ENCODE data around the gene ETHE1.
"Not testable (repeated sequence)": the region's sequence is repeated elsewhere in the genome, so short reads cannot be mapped to it uniquely, and the experiment has no call there.

The ETHE1 gene

DNA sequence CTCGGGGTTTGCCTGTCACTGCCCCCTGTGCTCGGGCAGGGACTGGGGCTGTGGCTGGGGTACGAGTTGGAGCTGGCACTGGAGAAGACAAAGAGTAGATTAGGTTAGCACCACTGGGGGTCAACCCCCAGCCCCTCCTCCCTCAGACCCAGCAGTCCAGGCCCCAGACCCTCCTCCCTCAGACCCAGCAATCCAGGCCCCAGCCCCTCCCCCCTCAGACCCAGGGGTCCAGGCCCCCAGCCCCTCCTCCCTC is 25.1 kb upstream of the ETHE1 start:
- DNase-seq (ENCODE audit: low read depth in 2 of 2, low spot score in 1 of 2), result no peak

DNA sequence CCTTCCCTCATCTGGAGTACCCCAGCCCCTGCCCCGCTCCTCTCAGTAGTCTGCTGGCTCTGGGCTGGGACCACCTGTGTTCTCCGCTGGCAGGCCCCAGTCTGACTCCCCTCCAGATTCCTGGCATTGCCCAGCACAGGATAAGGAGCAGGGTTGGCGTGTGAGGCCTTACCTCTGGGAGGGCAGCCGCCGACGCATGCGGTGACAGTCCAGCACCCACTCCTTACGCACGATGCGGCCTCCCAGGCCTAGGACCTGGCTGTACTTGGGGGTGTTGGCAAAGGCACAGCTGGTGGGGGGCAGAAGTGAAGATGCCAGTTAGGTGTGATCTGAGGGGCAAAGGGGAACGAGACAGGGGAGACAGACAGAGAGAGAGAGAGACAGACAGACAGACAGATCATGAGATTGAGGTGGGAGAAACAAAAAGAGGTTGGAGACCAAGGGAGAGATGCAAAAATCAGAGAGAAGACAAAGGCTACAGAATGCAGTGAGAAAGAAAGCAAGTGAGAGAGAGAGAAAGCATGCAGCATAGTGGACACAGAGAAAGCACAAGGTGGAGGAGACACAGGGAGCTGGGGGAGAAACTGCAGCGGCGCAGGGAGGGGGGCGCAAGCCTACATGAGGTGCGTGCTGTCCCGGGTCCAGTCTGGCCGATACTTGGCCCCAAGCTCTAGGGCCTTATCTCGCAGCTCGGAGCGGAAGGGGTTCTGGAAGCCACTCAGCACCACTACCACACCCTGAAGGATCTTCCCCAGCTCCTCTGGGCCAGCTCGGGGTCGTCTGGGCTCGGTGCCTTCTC is 24.6 kb upstream of the ETHE1 start:
- no peak for DNase-seq (ENCODE audit: low read depth in 2 of 2, low spot score in 1 of 2)

DNA sequence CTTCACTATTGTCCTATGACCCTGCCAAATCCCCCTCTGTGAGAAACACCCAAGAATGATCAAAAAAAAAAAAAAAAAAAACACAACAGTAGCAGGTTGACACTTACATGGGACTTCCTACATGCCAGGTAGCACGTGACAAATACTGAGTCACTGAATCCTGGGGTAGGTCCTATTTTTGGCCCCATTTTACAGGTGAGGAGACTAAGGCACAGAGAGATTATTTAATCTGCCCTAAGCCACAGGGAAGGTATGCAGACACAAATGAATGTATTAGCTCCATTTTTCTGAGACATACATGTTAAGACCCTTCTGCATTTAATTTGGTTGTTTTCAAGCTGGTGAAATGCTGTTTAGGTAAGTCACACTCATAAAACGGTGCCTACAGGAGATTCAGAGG is 21.7 kb upstream of the ETHE1 start:
- no peak for DNase-seq (ENCODE audit: low read depth in 2 of 2, low spot score in 1 of 2)

DNA sequence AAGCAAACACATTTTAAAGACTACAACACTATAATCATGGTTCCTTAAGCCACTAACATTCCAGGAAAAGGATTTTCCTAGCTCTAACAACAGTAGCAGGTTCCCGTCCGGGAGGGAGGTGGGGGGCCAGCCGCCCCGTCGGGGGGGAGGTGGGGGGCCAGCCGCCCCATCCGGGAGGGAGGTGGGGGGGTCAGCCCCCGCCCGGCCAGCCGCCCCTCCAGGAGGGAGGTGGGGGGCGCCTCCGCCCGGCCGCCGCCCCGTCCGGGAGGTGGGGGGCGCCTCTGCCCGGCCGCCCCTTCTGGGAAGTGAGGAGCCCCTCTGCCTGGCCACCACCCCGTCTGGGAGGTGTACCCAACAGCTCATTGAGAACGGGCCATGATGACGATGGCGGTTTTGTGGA is 20.9 kb upstream of the ETHE1 start:
- DNase-seq (ENCODE audit: low read depth in 2 of 2, low spot score in 1 of 2), result not testable (repeated sequence)

DNA sequence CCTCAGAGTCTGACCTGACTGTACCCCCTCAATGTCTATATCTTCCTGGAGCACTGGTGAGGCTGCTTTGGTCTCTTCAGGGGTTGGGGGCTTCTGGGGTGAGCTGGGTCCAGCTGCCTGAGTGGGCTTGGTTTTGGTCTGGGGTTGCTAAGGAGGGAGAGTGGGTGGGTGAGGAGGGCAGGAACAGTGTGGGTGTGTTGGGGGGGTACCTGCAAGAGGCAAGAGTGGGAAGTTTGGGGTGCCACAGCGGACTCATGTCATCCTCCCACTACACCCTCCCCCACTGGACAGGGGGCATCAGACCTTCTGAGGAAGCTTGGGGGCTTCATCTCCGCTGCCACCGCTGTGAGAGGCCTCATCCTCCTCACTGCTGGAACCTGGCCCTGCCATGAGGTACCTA is 19.6 kb upstream of the ETHE1 start:
- DNase-seq (ENCODE audit: low read depth in 2 of 2, low spot score in 1 of 2), result no peak

DNA sequence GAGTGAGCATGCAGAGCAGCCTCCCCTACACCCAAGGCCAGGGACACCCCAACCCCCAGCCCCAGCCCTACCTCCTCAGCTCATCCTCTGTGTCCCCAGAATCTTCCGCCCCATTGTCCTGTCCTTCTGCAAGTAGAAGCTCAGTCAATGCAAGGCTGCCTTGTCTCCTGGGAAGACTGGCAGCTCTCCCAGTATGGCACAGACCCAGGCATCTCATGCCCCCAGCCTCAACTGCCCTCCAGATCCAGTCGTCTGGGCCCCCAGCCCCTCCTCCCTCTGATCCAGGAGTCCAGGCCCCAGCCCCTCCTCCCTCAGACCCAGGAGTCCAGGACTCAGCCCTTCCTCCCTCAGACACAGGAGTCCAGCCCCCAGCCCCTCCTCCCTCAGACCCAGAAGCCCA is 19.0 kb upstream of the ETHE1 start:
- DNase-seq (ENCODE audit: low read depth in 2 of 2, low spot score in 1 of 2), result no peak

DNA sequence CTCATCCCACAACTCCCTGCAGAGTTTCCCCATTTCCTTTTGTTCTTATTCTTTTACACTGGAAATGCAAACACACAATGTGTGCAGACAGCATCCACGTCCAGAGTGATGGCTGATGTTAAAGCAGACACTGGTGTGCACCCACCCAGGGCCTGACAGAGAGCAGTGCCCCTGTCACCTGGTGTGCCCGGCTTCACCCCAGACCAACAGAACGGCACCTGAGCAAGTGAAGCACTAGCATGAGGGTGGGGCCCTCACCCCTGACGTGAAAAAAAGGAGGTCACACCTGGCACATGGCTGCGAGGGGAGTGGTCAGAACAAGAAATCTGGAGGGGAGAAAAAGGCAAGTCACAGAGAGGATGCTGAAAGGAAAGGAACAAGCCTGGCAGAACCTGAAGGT is 18.3 kb upstream of the ETHE1 start:
- no peak for DNase-seq (ENCODE audit: low read depth in 2 of 2, low spot score in 1 of 2)

DNA sequence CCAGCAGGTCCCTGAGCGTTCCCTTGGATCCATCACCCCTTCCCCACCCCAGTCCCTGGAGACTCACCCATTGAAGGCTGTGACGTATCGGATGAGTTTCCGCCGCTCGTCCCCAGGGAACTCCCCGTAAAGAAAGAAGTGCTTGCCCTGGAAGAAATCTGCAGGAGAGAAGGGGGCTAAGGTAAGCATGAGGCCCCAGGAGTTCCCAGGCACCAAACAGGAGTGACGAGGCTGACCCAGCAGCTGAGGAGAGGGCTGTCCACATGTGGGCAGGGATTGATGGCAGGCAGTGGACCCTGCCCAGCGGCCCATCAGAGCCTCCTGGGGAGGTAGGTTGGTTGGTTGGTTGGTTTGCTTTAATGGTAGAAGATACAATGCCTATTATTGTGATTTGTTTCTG is 17.1 kb upstream of the ETHE1 start:
- no peak for DNase-seq (ENCODE audit: low read depth in 2 of 2, low spot score in 1 of 2)

DNA sequence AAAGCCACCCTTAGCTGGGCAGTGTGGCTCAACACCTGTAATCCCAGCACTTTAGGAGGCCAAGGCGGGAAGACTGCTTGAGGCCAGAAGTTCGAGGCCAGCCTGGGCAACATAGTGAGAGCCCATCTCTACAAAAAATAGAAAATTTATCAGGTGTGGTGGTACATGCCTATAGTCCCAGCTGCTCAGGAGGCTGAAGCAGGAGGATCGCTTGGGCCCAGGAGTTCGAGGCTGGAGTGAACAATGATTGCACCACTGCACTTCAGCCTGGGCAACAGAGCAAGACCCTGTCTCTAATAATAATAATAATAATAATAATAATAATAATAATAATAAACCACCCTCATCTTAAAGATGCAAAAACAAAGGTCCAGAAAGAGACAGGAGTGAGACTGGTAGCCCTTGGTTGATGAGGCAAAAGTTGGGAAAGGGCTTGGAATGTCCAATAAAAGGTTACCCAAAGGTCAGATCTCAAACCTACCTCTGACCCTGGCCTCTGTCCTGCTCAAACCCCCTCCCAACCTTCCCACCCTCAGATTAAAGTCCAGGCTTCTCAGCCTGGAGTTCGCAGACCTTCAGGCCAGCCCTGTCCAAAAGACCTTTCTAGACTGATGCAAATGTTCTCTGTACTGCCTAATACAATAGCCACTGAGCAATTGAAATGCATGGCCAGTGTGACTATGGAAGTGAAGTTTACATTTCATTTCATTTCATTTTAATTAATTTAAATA is 15.1 kb upstream of the ETHE1 start:
- DNase-seq (ENCODE audit: low read depth in 2 of 2, low spot score in 1 of 2), result no peak

DNA sequence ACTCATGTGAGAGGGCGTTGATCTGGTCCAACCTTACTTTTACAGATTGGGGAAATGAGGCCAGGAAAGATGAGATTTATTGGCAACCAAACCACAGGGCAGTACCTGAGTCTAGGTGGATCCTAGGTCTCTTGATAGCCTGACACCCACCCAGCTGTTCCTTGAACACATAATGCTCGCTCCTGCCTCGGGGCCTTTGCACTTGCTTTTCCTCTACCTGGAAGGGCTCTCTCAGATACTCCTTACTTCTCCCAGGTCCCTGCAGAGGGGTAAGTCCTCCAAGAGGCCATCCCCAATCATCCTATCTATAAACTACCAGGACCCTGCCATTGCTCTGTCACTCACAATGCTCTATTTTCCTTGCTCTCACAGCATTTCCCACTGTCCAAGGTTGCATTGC is 13.4 kb upstream of the ETHE1 start:
- no peak for DNase-seq (ENCODE audit: low read depth in 2 of 2, low spot score in 1 of 2)

DNA sequence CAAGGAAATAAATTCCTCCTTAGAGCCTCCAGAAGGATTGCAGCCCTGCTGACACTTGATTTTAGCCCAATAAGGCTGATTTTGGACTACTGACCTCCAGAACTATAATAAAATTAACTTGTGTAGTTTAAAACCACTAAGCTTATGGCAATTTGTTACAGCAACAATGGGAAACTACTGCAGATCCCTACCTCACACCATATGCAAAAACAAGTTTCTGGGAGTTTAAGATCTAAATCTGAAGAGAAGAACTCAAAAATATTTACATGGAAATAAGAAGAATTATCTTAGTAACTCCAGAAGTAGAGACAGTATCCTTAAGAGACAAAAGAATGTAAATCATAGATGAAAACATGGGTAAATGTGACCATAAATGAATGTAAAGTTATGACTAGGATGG is 11.9 kb upstream of the ETHE1 start:
- DNase-seq (ENCODE audit: low read depth in 2 of 2, low spot score in 1 of 2), result no peak

DNA sequence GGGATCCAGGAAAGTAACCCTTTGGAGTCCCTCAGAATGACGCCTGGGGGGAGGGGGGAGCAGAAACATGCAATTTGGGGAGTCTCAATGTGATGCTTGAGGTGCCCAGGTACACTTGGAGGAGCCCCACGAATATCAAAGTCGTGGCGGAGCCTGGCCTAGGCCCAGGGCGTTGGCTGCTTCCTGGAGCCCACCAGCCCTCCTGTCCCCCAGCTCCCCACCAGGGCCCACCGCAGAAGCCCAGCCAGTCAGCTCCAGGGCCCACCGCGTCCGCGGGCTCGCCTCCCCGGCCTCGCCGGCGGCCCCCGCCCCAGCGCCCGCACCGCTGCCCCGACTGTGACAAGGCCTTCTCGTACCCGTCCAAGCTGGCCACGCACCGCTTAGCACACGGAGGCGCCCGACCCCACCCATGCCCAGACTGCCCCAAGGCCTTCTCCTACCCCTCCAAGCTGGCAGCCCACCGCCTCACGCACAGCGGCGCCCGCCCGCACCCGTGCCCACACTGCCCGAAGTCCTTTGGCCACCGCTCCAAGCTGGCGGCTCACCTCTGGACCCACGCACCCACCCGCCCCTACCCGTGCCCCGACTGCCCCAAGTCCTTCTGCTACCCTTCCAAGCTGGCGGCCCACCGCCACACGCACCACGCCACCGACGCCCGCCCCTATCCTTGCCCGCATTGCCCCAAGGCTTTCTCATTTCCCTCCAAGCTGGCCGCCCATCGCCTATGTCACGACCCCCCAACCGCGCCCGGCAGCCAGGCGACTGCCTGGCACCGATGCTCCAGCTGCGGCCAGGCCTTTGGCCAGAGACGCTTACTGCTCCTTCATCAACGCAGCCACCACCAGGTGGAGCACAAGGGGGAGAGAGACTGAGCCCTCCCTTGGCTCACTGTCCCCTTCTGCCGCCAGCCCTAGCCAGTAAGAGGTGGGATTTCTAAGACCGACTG is 8.1 kb upstream of the ETHE1 start:
- no peak for DNase-seq (ENCODE audit: low read depth in 2 of 2, low spot score in 1 of 2)

DNA sequence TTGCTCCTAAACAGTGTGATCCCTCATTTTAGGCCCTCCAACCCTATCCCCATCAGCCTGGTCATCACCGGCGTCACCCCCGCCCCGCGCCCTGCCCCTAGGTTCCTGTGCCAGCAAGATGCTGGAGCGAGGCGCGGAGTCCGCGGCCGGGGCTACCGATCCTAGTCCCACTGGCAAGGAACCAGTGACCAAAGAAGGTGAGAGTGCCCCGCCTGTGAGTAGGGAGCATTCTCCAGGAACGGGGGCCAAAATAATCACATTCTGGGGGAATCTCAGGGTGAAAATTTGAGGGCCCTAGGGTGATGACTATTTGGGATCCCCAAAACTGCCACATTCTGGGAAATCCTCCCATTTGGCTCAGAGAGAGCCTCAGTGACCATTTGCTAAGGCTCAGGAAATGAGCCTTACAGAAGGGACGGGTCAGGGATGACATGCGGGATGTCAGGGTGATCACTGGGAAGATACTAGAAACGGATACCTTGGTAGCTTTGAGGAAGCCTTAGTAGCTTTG is 7.4 kb upstream of the ETHE1 start:
- no peak for DNase-seq (ENCODE audit: low read depth in 2 of 2, low spot score in 1 of 2)

DNA sequence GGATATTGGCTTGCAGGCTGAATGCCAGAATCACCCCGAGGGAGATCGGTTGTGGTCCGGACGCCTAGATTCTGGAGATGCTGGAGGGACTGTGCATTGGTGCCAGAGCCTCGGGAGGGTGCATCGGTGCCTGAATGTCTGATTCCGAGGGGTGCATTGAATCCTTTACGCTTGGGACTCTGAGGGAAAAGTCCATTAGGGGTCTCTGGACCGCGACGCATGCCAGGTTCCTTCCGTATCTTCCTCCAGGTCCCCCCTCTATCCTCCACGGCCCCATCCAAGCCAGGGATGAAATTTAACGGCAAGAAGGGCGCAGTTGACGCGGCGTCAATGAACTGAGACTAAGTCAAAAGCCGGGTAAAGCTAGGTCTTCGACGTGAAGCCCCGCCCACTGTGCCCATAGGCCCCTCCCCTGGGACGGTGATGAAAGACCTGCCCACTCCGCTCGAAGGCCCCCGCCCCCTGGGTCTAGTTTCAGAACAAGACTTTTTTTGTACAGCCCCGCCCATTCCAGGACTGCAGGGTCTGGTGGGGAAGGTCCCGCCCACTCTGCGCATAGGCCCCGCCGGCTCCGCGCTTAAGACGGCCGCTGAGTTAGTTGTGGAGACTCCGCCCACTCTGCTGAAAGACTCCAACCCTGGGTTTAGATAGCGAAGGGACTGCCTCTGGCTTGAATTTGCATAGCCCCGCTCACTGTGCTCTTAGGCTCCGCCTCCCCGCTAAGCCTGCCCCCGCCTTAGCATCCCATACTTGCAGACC is 6.7 kb upstream of the ETHE1 start:
- DNase-seq (ENCODE audit: low read depth in 2 of 2, low spot score in 1 of 2), result peak; percentile 76 to 86

DNA sequence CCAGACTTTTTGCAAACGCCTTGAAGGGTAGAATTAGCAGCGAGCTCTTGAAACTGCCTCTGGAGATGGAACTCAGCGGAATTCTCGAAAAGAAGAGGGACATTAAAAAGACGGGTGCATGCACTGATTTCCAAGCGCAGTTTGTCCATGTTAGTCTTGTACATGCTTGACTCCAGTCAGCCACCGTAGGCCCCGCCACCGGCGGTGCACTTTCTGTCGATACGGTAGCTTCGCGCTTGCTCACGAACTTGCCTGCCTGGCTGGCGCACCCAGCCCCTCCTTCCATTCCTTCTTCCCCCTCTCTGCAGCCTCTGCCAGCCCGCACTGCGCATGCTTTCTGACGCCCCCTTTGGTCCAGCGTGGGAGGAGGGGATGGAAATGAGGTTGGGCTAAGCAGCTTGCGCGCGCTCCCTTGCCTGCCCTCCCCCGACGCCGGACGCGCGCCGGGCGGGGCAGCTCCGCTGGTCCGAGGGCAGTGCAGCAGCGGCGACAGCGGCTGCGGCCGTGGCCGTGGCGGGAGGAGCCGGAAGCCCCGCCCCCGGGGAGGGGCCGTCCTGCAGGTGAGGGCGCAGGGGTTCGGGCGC is 6.1 kb upstream of the ETHE1 start, which contains the start of gene ZNF575:
ZNF575 (plus strand) TSS at position 227 of the 584 bp plus-strand sequence. CDS start 1,235 bp downstream, outside the sequence.
- peak; percentile 50 to 72 for DNase-seq (ENCODE audit: low read depth in 2 of 2, low spot score in 1 of 2)

DNA sequence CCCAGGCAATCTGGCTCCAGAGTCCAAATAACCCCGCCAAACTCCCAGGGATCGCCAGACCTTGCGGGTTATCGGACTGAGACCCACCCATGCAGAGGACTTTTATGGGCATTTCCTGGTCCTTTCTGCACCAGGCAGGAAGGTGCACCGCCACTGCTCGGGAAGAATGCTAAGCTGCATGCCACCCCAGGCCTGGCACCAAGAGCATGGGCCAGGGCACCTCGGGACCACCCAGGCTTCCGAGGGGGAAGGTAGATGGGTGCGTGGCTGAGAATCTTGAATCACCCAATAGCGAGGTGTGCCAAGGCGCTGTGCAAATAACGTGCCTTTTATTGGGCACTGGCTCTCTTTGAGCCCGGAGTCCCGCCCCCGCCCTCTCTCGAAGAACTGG is 5.6 kb upstream of the ETHE1 start:
- no peak for DNase-seq (ENCODE audit: low read depth in 2 of 2, low spot score in 1 of 2)

DNA sequence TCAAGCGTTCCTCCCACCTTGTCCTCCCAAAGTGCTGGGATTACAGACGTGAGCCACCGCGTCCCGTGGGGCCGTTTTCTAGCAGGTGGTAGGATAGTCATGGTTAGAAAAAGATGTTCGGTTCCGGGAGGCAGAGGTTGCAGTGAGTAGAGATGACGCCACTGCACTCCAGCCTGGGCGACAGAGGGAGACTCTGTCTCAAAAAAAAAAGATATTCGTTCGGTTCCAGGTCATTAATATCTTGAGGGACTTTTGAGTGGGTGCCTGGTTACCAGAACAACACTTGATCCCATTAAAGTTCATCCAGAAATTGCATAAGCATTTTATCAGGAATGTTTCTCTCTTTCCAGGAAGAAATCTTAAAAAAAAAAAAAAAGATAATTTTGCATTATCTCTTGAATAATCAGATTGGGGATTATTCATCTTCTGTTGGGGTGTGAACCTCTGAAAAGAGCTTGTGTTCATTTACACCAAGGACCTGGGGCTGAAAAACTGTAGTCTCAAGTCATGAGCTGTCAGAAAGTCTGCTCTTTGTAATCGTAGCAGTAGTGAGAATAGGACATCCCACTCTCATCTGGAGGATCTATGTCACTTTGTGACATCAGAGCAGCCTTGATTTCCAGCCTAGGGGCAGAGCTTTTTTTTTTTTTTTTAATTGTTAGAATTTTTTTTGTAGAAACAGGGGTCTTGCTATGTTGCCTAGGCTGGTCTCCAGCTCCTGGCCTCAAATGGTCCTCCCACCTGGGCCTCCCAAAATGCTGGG is 1.0 kb upstream of the ETHE1 start:
- no peak for DNase-seq (ENCODE audit: low read depth in 2 of 2, low spot score in 1 of 2)

DNA sequence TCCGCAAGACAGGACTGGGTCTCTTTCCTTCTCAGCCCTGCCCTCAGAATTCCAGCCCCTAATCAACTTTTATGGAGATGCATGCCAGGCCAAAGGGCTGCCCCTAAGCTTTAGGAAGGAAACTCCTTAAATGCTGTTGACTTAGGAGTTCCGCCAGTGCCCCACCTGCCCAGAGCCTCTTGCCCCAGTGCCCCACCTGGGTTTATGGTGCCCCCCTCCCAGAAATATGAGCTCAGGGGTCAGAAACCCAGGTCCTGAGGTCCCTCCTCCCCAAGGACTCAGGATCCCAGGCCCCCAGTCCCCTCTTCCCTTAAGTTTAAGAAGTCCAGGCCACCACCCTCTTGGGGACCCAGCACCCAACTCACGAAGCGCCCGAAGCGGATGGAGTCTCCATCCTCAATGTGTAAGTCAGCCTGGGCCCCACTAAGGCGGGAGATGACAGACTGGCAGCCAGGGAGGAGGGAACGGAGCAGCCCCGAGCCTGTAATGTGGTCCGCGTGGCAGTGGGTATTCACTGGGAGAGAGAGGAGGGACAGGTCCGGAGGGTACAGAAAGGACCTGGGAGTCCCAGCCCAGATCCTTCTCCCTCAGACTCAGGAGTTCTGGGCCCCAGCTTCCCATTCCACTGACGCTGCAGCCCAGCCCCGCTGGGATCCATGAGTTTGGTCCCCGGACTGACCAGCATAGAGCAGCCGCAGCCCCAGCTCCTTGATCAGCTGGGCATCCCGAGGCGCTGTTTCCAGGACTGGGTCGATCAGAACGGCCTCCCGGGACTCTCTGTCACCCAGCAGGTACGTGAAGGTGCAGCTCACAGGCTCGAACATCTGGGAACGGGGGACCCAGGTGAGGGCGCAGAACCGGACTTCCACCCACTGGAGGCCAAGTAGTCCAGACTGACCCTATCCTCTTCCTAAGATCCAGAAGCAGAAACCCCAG is 897 bp downstream of the ETHE1 start:
- DNase-seq (ENCODE audit: low read depth in 2 of 2, low spot score in 1 of 2), result no peak

All from stimulated activated CD8-positive, alpha-beta memory T cell treated with anti-CD3 and anti-CD28 coated beads, Interleukin-4, amount 100 ng/mL, for 1 hour (primary cell).